Smooth muscle cell (in vitro differentiated cells): ENCODE measurements around the gene RC3H1. TPM values are rescaled to one million over a fixed set of nuclear protein-coding genes. Genes with fewer than 3 reads are reported as not detected.

Source experiments
- DNase-seq: peaks from one replicate; lab custom pipeline; 2025; ENCODE audit not compliant: unreplicated experiment; lab: John Stamatoyannopoulos, UW
- H2AFZ ChIP-seq: fragments of 200-600 bp; sonication (generic); 2 replicates; pipeline ENCODE4 v1.6.0; 2016; ENCODE audit warnings: antibody characterized with exemption, low read depth, mild to moderate bottlenecking
- H3F3A ChIP-seq: fragments of 200-600 bp; sonication (generic); 2 replicates; pipeline ENCODE4 v1.6.0; 2017; ENCODE audit warnings: antibody characterized with exemption, low read depth
- H3K27ac ChIP-seq: fragments of 200-600 bp; sonication (generic); 2 replicates; pipeline ENCODE4 v1.5.1; 2016; ENCODE audit warnings: low read depth, mild to moderate bottlenecking
- H3K27me3 ChIP-seq: fragments of 200-600 bp; sonication (generic); 2 replicates; pipeline ENCODE4 v1.6.1; 2016; ENCODE audit warnings: low read depth, mild to moderate bottlenecking
- H3K36me3 ChIP-seq: fragments of 200-600 bp; sonication (generic); 2 replicates; pipeline ENCODE4 v1.5.1; 2016; ENCODE audit warnings: low read depth
- H3K4me1 ChIP-seq: fragments of 200-600 bp; sonication (generic); 2 replicates; pipeline ENCODE4 v1.5.1; 2016; ENCODE audit warnings: low read depth
- H3K4me2 ChIP-seq: fragments of 200-600 bp; sonication (generic); 2 replicates; pipeline ENCODE4 v1.6.0; 2016; ENCODE audit warnings: mild to moderate bottlenecking
- H3K4me3 ChIP-seq: fragments of 200-600 bp; sonication (generic); 2 replicates; pipeline ENCODE4 v1.5.1; 2016; ENCODE audit warnings: mild to moderate bottlenecking
- H3K79me2 ChIP-seq: fragments of 200-600 bp; sonication (generic); 2 replicates; pipeline ENCODE4 v1.6.0; 2016; ENCODE audit warnings: low read depth, mild to moderate bottlenecking
- H3K9ac ChIP-seq: fragments of 200-600 bp; sonication (generic); 2 replicates; pipeline ENCODE4 v1.6.0; 2016; ENCODE audit warnings: low read depth
- H3K9me3 ChIP-seq: fragments of 200-600 bp; sonication (generic); replicated peaks from 2 replicates; pipeline ENCODE4 v1.5.1; 2016; ENCODE audit warnings: low read depth
- H4K20me1 ChIP-seq: fragments of 200-600 bp; sonication (generic); 2 replicates; pipeline ENCODE4 v1.6.0; 2016; ENCODE audit warnings: low read depth
- WGBS: methylation state at CpG from one replicate; pipeline ENCODE4 v1.1.7; 2016; ENCODE audit warnings: low lambda C conversion rate; 5-methylcytosine and 5-hydroxymethylcytosine counted together
- polyA plus RNA-seq: library from polyadenylated mRNA; unstranded; fragments of >200 nt; fragmentation: Nextera tagmentation; extraction: Ambion mirVana; gene quantifications from 2 replicates; pipeline ENCODE4 v1.2.1, GENCODE V29; 2016
- total RNA-seq: library from RNA; depleted of rRNA; stranded (reverse); fragments of >200 nt; gene quantifications from 2 replicates; pipeline ENCODE4 v1.2.3, GENCODE V29; 2014
- TF ChIP-seq, protein P1 (sequence below): fragments of 200-600 bp; sonication (generic); IDR thresholded peaks from 2 replicates; pipeline ENCODE4 v1.5.1; 2017; ENCODE audit warnings: borderline replicate concordance, mild to moderate bottlenecking, antibody characterized with exemption; ENCODE audit not compliant: insufficient read depth, poor library complexity, severe bottlenecking

The RC3H1 gene, protein sequence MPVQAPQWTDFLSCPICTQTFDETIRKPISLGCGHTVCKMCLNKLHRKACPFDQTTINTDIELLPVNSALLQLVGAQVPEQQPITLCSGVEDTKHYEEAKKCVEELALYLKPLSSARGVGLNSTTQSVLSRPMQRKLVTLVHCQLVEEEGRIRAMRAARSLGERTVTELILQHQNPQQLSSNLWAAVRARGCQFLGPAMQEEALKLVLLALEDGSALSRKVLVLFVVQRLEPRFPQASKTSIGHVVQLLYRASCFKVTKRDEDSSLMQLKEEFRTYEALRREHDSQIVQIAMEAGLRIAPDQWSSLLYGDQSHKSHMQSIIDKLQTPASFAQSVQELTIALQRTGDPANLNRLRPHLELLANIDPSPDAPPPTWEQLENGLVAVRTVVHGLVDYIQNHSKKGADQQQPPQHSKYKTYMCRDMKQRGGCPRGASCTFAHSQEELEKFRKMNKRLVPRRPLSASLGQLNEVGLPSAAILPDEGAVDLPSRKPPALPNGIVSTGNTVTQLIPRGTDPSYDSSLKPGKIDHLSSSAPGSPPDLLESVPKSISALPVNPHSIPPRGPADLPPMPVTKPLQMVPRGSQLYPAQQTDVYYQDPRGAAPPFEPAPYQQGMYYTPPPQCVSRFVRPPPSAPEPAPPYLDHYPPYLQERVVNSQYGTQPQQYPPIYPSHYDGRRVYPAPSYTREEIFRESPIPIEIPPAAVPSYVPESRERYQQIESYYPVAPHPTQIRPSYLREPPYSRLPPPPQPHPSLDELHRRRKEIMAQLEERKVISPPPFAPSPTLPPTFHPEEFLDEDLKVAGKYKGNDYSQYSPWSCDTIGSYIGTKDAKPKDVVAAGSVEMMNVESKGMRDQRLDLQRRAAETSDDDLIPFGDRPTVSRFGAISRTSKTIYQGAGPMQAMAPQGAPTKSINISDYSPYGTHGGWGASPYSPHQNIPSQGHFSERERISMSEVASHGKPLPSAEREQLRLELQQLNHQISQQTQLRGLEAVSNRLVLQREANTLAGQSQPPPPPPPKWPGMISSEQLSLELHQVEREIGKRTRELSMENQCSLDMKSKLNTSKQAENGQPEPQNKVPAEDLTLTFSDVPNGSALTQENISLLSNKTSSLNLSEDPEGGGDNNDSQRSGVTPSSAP
- total RNA-seq, result 20.7 and 21.6 TPM in 2 replicates
- polyA plus RNA-seq, result 3.9 and 4.7 TPM in 2 replicates

- H3K4me2 ChIP-seq, result peak within 1 kb of the TSS; percentile 94
- no peaks in the 10 kb centered on the region for H3K27me3 ChIP-seq
- no peaks in the 10 kb centered on the region for H3K9me3 ChIP-seq
- peak within 1 kb of the TSS; percentile 95 for H3K4me3 ChIP-seq
- H3K27ac ChIP-seq, result peak within 1 kb of the TSS; percentile 94
- peaks cover 38% of the 10 kb centered on the region for H3K4me1 ChIP-seq
- H4K20me1 ChIP-seq, result peaks cover 41% of the 10 kb centered on the region
- peaks cover 49% of the 10 kb centered on the region for H3K79me2 ChIP-seq
- H3K9ac ChIP-seq, result peak within 1 kb of the TSS; percentile 95
- H2AFZ ChIP-seq, result peak within 1 kb of the TSS; percentile 94
- TF ChIP-seq, protein P1, sequence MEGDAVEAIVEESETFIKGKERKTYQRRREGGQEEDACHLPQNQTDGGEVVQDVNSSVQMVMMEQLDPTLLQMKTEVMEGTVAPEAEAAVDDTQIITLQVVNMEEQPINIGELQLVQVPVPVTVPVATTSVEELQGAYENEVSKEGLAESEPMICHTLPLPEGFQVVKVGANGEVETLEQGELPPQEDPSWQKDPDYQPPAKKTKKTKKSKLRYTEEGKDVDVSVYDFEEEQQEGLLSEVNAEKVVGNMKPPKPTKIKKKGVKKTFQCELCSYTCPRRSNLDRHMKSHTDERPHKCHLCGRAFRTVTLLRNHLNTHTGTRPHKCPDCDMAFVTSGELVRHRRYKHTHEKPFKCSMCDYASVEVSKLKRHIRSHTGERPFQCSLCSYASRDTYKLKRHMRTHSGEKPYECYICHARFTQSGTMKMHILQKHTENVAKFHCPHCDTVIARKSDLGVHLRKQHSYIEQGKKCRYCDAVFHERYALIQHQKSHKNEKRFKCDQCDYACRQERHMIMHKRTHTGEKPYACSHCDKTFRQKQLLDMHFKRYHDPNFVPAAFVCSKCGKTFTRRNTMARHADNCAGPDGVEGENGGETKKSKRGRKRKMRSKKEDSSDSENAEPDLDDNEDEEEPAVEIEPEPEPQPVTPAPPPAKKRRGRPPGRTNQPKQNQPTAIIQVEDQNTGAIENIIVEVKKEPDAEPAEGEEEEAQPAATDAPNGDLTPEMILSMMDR, result no peak
- 2% methylated on average over 53 of the region's 78 CpGs for WGBS
- H3F3A ChIP-seq, result peaks cover 6% of the 10 kb centered on the region
- H3K36me3 ChIP-seq, result no peaks in the 10 kb centered on the region
- DNase-seq, result peak; percentile 66
These were observed at the start of gene RC3H1 for GRCh38 chr1:174022080-174022975. Gene RC3H1, minus strand, starts transcription at chr1:174022357. Its CDS starts 29,372 bp downstream, at chr1:173992985.

GRCh38 chr1:174070614-174071013, 48.5 kb upstream of the RC3H1 start:
- 94% methylated on average over 1 of the region's 1 CpG for WGBS

GRCh38 chr1:174068000-174068399, 45.8 kb upstream of the RC3H1 start:
- 88% methylated on average over 1 of the region's 1 CpG for WGBS

More at GRCh38 chr1:174070614-174071013, 48.5 kb upstream of the RC3H1 start:
- no peaks in the 10 kb centered on the region for H4K20me1 ChIP-seq
- H3K4me3 ChIP-seq, result no peak overlapping the region
- H3K79me2 ChIP-seq, result no peaks in the 10 kb centered on the region
- DNase-seq, result no peak
- no peak overlapping the region for H3K27ac ChIP-seq
- no peaks in the 10 kb centered on the region for H3K4me1 ChIP-seq
- H2AFZ ChIP-seq, result no peak overlapping the region
- H3F3A ChIP-seq, result no peaks in the 10 kb centered on the region
- H3K36me3 ChIP-seq, result no peaks in the 10 kb centered on the region
- H3K27me3 ChIP-seq, result no peaks in the 10 kb centered on the region
- TF ChIP-seq, protein P1, result no peak
- H3K4me2 ChIP-seq, result no peak overlapping the region
- H3K9me3 ChIP-seq, result no peaks in the 10 kb centered on the region
- H3K9ac ChIP-seq, result no peak overlapping the region

More at GRCh38 chr1:174068000-174068399, 45.8 kb upstream of the RC3H1 start:
- H3K27me3 ChIP-seq, result no peaks in the 10 kb centered on the region
- no peak overlapping the region for H3K4me2 ChIP-seq
- no peaks in the 10 kb centered on the region for H3K36me3 ChIP-seq
- H3K9me3 ChIP-seq, result no peaks in the 10 kb centered on the region
- no peaks in the 10 kb centered on the region for H3K79me2 ChIP-seq
- H3K4me3 ChIP-seq, result no peak overlapping the region
- H2AFZ ChIP-seq, result no peak overlapping the region
- TF ChIP-seq, protein P1, result no peak
- H4K20me1 ChIP-seq, result no peaks in the 10 kb centered on the region
- H3K27ac ChIP-seq, result no peak overlapping the region
- no peaks in the 10 kb centered on the region for H3F3A ChIP-seq
- no peaks in the 10 kb centered on the region for H3K4me1 ChIP-seq
- H3K9ac ChIP-seq, result no peak overlapping the region
- no peak for DNase-seq
